HepG2 (cell line): ENCODE data around the gene TPP2. TPM values are rescaled to one million over a fixed set of nuclear protein-coding genes. Genes with fewer than 3 reads are reported as not detected.

Experiments used
- ATAC-seq: fragments of 200-7000 bp; cut with Tn5 transposase; 3 replicates; pipeline ENCODE4 v1.9.1; 2020; ENCODE audit warnings: mild to moderate bottlenecking, moderate library complexity
- BruUV-seq: library from RNA; stranded (reverse); fragments of 400-500 nt; replicated peaks from 2 replicates; lab custom pipeline; 2021; lab: Mats Ljungman, UMichigan
- CTCF ChIA-PET: fragments of 300-600 bp; formaldehyde crosslinking; extraction: SDS; loops from one replicate; lab custom pipeline; 2021; ENCODE audit warnings: low total read pairs, inconsistent platforms, low intra/inter-chr PET ratio; lab: Yijun Ruan, JAX
- POLR2A ChIA-PET: fragments of 350-600 bp; sonication (Branson Sonifier 250); formaldehyde crosslinking; loops from one replicate; lab custom pipeline; 2020; ENCODE audit warnings: antibody characterized with exemption, inconsistent platforms; lab: Yijun Ruan, JAX
- DNase-seq: peaks from one replicate; pipeline ENCODE4 v3.0.0-alpha.2; 2015; ENCODE audit warnings: low spot score
- FAIRE-seq: peaks from 3 replicates; lab custom pipeline; 2011; peaks lifted over from hg19 to GRCh38; lab: Jason Lieb, UNC
- H2AFZ ChIP-seq: one replicate; pipeline ENCODE4 v1.6.1; 2011; ENCODE audit warnings: low read length, inconsistent platforms
- H3K27ac ChIP-seq: fragments of 300-600 bp; 3 replicates; pipeline ENCODE4 v1.8.0; 2011; ENCODE audit warnings: mixed run types, mild to moderate bottlenecking, mixed read lengths, low read length, inconsistent platforms; ENCODE audit not compliant: insufficient read depth; ENCODE audit errors: extremely low read length
- H3K27me3 ChIP-seq, 2 experiments: fragments of 200-600 bp in 1 of 2; 2 replicates in 1 of 2; 3 replicates in 1 of 2; pipeline versions ENCODE4 v1.6.0 to v1.8.0; 2011; ENCODE audit warnings: low read length in 2 of 2, mild to moderate bottlenecking in 2 of 2, moderate library complexity in 2 of 2, inconsistent platforms in 1 of 2; ENCODE audit not compliant: insufficient read depth in 2 of 2, control insufficient read depth in 1 of 2
- H3K36me3 ChIP-seq, 2 experiments: fragments of 200-600 bp in 1 of 2; replicated peaks in 1 of 2; 2 replicates in 1 of 2; 3 replicates in 1 of 2; pipeline versions ENCODE4 v1.5.1 to v1.8.0; 2011; ENCODE audit warnings: low read length in 2 of 2, inconsistent platforms in 1 of 2; ENCODE audit not compliant: insufficient read depth in 2 of 2, control insufficient read depth in 1 of 2
- H3K4me1 ChIP-seq: 2 replicates; pipeline ENCODE4 v1.5.1; 2012; ENCODE audit warnings: low read length, inconsistent platforms; ENCODE audit not compliant: insufficient read depth
- H3K4me2 ChIP-seq: 2 replicates; pipeline ENCODE4 v1.6.0; 2011; ENCODE audit warnings: low read depth, low read length, inconsistent platforms
- H3K4me3 ChIP-seq, 3 experiments: fragments of 200-600 bp in 1 of 3; sonication (generic), shearing (Covaris generic) in 1 of 3; replicated peaks in 1 of 3; 2 replicates each; pipeline ENCODE4 v1.5.1; 2011 to 2016; ENCODE audit warnings: low read length in 3 of 3, inconsistent platforms in 2 of 3, low read depth in 2 of 3, mild to moderate bottlenecking in 2 of 3, control low read depth in 1 of 3, mixed read lengths in 1 of 3; ENCODE audit not compliant: insufficient read depth in 1 of 3
- H3K79me2 ChIP-seq: one replicate; pipeline ENCODE4 v1.6.1; 2011; ENCODE audit warnings: low read length, inconsistent platforms; ENCODE audit not compliant: insufficient read depth
- H3K9ac ChIP-seq: 2 replicates; pipeline ENCODE4 v1.6.0; 2011; ENCODE audit warnings: mild to moderate bottlenecking, low read depth, low read length, inconsistent platforms; ENCODE audit not compliant: insufficient read depth
- H3K9me3 ChIP-seq: 2 replicates; pipeline ENCODE4 v1.5.1; 2012; ENCODE audit warnings: mild to moderate bottlenecking, low read length
- H4K20me1 ChIP-seq: 2 replicates; pipeline ENCODE4 v1.6.0; 2011; ENCODE audit warnings: inconsistent platforms, mild to moderate bottlenecking, low read length, moderate library complexity; ENCODE audit not compliant: insufficient read depth
- AGO2 ChIP-seq: fragments of 200-400 bp; formaldehyde crosslinking; optimal IDR thresholded peaks from 2 replicates; pipeline ENCODE3; 2017; ENCODE audit warnings: mild to moderate bottlenecking, low read depth, low read length, moderate library complexity
- FLYWCH1 ChIP-seq: sonication (generic); formaldehyde crosslinking; IDR thresholded peaks from 2 replicates; pipeline ENCODE4 v1.8.1; 2023; ENCODE audit warnings: mild to moderate bottlenecking, missing genetic modification reagents
- FOXJ3 ChIP-seq: sonication (generic); formaldehyde crosslinking; IDR thresholded peaks from 2 replicates; pipeline ENCODE4 v1.4.0; 2020; ENCODE audit warnings: missing genetic modification reagents, mild to moderate bottlenecking, borderline replicate concordance
- HOXA3 ChIP-seq: sonication (generic); formaldehyde crosslinking; IDR thresholded peaks from 2 replicates; pipeline ENCODE4 v1.5.0; 2020; ENCODE audit warnings: missing genetic modification reagents
- NFYB ChIP-seq: sonication (generic); formaldehyde crosslinking; IDR thresholded peaks from 2 replicates; pipeline ENCODE4 v1.4.0; 2020; ENCODE audit warnings: missing genetic modification reagents
- ZBTB38 ChIP-seq: sonication (generic); formaldehyde crosslinking; IDR thresholded peaks from 2 replicates; pipeline ENCODE4 v1.5.1; 2020; ENCODE audit warnings: mild to moderate bottlenecking, missing genetic modification reagents
- ZFP90 ChIP-seq: sonication (generic); formaldehyde crosslinking; IDR thresholded peaks from 2 replicates; pipeline ENCODE4 v1.8.0; 2022; ENCODE audit warnings: missing genetic modification reagents, mild to moderate bottlenecking, inconsistent platforms, borderline replicate concordance
- ZSCAN25 ChIP-seq: sonication (generic); formaldehyde crosslinking; IDR thresholded peaks from 2 replicates; pipeline ENCODE4 v1.8.0; 2022; ENCODE audit warnings: mild to moderate bottlenecking, missing genetic modification reagents
- ZZZ3 ChIP-seq: sonication (generic); formaldehyde crosslinking; IDR thresholded peaks from 2 replicates; pipeline ENCODE4 v1.4.0; 2020; ENCODE audit warnings: missing genetic modification reagents, mild to moderate bottlenecking, borderline replicate concordance
- WGBS: methylation state at CpG from one replicate; pipeline ENCODE4 v1.1.6; 2017; ENCODE audit warnings: low lambda C conversion rate; 5-methylcytosine and 5-hydroxymethylcytosine counted together
- in situ Hi-C: cut with HindIII; loops from 2 replicates; pipeline ENCODE4 v1.10.0; 2017; ENCODE audit warnings: low pct_unique_long_range_greater_than_20kb; ENCODE audit not compliant: extremely low pct_ligation_motif_present
- intact Hi-C: fragments of 100-400 bp; cut with micrococcal nuclease; formaldehyde crosslinking; loops from one replicate; pipeline ENCODE4 v1.10.0; 2022; ENCODE audit not compliant: unreplicated experiment
- polyA plus RNA-seq, 8 experiments: library from polyadenylated mRNA; depleted of rRNA in 3 of 8; stranded (reverse) in 7 of 8; unstranded in 1 of 8; fragments of >200 nt; fragmentation: Illumina TruSeq in 4 of 8; extraction: Trizol in 4 of 8; gene quantifications; 2 replicates each; pipeline versions ENCODE4 v1.2.1 to v1.2.3, GENCODE V29; 2011 to 2016; ENCODE audit warnings: low read depth in 4 of 8, missing spikeins in 1 of 8, mixed read lengths in 1 of 8; ENCODE audit not compliant: insufficient read depth in 1 of 8
- total RNA-seq, 5 experiments: library from RNA; depleted of rRNA; stranded (reverse); fragments of >200 nt; fragmentation: Illumina TruSeq; extraction: Trizol; gene quantifications; 2 replicates each; pipeline ENCODE4 v1.2.3, GENCODE V29; 2016; ENCODE audit warnings: low read depth in 1 of 5
- TF ChIP-seq, protein P1 (sequence below): sonication (generic); formaldehyde crosslinking; IDR thresholded peaks from 2 replicates; pipeline ENCODE4 v1.5.0; 2020; ENCODE audit warnings: missing genetic modification reagents
- TF ChIP-seq, protein P2 (sequence below): sonication (generic); formaldehyde crosslinking; conservative IDR thresholded peaks from 2 replicates; pipeline ENCODE4 v1.4.0; 2020; ENCODE audit warnings: missing genetic modification reagents

Gene TPP2
- total and polyA plus RNA-seq, 2 of the 13 experiments (the other 11 are each of a cell fraction or from before 2014, with no cell fraction given), result 16.4 to 52.1 TPM

DNA sequence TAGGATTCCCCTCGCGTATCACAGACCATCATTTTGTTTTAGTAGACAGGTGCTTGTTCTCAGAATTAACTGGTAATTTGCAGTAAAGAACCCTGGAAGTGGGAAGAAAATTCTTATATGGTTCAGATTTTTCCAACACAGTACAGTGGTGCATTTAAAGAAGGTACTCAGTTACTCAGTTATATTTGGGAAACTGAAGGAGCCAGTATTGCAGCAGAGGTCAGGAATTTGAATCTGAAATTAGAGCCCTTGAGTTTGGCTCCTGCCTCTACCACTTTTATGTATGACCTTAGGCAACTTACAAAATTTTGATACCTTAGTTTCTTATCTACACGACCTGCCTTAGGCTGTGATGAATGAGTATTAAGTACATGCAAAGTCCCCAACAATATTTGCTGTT is 78.3 kb downstream of the TPP2 start (continued):
- TF ChIP-seq ZSCAN25 (CRISPR knock-in tag) (no peak), ZZZ3 (no peak), ZBTB38 (CRISPR knock-in tag) (no peak)

DNA sequence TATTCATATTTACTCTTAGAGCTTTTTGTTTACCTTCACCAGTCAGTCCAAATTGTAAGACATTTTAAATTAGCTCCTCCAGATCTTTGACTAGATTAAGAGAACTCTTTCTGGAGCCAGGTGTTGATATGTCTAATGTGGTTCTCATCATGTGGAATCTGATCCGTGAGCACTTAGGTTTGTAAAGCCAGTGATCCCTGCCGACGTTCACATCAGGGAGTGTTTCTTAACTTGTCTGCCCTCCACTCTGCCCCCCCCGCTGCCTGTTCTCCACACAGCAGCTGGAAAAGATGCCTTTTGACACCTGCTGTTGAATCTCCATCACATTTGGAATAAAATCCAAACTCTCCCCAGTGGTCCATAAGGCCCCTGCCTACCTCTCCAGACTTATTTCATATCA is 80.3 kb downstream of the TPP2 start:
- DNase-seq (no peak), ATAC-seq (no peak), FAIRE-seq (no peak)
- WGBS, result 100% methylated on average over 4 of the region's 4 CpGs
- ChIA-PET CTCF (no interaction called here), POLR2A (no interaction called here)
- no peaks in the 10 kb centered on the region for H4K20me1 ChIP-seq
- no peak overlapping the region for H3K4me2 ChIP-seq
- no peak overlapping the region for H3K4me3 ChIP-seq
- in situ Hi-C loops, result no loop called here
- intact Hi-C loops, result no loop called here
- H3K36me3 ChIP-seq, result peaks cover 2 to 39% of the 10 kb centered on the region in 2 experiments; a peak in 4 of 5 replicates
- H3K79me2 ChIP-seq, result no peaks in the 10 kb centered on the region
- H3K27ac ChIP-seq, result no peak overlapping the region
- TF ChIP-seq FOXJ3 (no peak), FLYWCH1 (CRISPR knock-in tag) (no peak)
- H3K4me1 ChIP-seq, result no peaks in the 10 kb centered on the region
- H2AFZ ChIP-seq, result no peak overlapping the region
- no peaks in the 10 kb centered on the region for H3K9me3 ChIP-seq
- H3K9ac ChIP-seq, result no peak overlapping the region
- no TSS peak for BruUV-seq
- no peaks in the 10 kb centered on the region for H3K27me3 ChIP-seq

DNA sequence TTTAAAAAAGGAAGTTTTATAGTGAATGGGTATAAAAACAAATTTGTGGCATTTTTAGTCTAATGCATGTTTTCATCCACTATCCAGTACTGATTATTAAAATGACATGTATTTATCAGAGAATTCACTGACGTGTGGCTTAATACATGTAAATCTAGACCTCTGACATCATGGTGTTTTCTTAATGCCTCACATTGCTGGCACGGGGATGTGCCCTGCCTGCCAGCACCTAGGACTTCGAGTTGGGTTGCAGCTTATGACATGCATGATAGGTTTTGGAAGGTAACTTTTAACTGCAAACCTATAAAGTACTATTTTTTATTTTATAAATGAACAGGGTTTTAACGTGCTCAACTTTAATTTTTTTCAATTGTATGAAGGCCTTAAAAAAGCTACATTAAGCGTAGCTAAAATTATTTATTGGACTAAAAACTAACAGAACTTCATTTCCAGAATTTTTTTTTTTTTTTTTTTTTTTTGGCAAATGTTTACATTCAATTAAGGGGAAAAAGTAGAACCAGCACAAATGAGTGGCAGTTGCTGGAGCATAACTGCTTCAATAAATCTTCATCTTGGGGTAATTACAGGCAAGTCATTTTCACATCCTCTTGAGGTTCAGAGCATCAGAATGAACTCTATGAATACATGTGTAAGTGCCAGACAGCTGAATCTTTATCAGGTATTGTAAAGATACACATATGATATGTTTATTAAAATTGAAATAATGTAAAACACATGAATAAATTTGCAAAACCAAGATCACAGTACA is 81.7 kb downstream of the TPP2 start:
- Histone ChIP-seq H2AFZ (no peak overlapping the region), H3K9me3 (no peaks in the 10 kb centered on the region), H4K20me1 (no peaks in the 10 kb centered on the region), H3K27me3 (no peaks in the 10 kb centered on the region), H3K79me2 (no peaks in the 10 kb centered on the region), H3K27ac (no peak overlapping the region), H3K36me3 (peaks cover 2 to 33% of the 10 kb centered on the region in 2 experiments; a peak in 3 of 5 replicates), H3K4me3 (no peak overlapping the region), H3K4me2 (no peak overlapping the region), H3K4me1 (no peaks in the 10 kb centered on the region), H3K9ac (no peak overlapping the region)
- intact Hi-C loops (no loop called here), in situ Hi-C loops (no loop called here)
- ATAC-seq, result no peak
- ChIA-PET CTCF (no interaction called here), POLR2A (no interaction called here)
- BruUV-seq, result no TSS peak
- WGBS, result 92% methylated on average over 5 of the region's 5 CpGs
- DNase-seq, result no peak
- FAIRE-seq, result no peak
- TF ChIP-seq, protein P1, sequence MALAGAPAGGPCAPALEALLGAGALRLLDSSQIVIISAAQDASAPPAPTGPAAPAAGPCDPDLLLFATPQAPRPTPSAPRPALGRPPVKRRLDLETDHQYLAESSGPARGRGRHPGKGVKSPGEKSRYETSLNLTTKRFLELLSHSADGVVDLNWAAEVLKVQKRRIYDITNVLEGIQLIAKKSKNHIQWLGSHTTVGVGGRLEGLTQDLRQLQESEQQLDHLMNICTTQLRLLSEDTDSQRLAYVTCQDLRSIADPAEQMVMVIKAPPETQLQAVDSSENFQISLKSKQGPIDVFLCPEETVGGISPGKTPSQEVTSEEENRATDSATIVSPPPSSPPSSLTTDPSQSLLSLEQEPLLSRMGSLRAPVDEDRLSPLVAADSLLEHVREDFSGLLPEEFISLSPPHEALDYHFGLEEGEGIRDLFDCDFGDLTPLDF (CRISPR knock-in tag), result no peak
- TF ChIP-seq ZFP90 (CRISPR knock-in tag), result no peak
- TF ChIP-seq NFYB (CRISPR knock-in tag), result no peak
- no peak for TF ChIP-seq HOXA3 (CRISPR knock-in tag)
- TF ChIP-seq AGO2, result no peak
- TF ChIP-seq, protein P2, sequence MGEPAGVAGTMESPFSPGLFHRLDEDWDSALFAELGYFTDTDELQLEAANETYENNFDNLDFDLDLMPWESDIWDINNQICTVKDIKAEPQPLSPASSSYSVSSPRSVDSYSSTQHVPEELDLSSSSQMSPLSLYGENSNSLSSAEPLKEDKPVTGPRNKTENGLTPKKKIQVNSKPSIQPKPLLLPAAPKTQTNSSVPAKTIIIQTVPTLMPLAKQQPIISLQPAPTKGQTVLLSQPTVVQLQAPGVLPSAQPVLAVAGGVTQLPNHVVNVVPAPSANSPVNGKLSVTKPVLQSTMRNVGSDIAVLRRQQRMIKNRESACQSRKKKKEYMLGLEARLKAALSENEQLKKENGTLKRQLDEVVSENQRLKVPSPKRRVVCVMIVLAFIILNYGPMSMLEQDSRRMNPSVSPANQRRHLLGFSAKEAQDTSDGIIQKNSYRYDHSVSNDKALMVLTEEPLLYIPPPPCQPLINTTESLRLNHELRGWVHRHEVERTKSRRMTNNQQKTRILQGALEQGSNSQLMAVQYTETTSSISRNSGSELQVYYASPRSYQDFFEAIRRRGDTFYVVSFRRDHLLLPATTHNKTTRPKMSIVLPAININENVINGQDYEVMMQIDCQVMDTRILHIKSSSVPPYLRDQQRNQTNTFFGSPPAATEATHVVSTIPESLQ (CRISPR knock-in tag), result no peak
